GM19238 (cell line): ENCODE data around the gene SFTPB.
"Not testable (repeated sequence)": the region's sequence is repeated elsewhere in the genome, so short reads cannot be mapped to it uniquely, and the experiment has no call there.

Source experiments
- DNase-seq: peaks from one replicate; pipeline ENCODE4 v3.0.0; 2011; ENCODE audit warnings: low spot score; ENCODE audit not compliant: insufficient read length

SFTPB gene

GRCh38 chr2:85657399-85657798 is 10.6 kb downstream of the SFTPB start:
- not testable (repeated sequence) for DNase-seq

GRCh38 chr2:85656468-85656867 is 11.5 kb downstream of the SFTPB start:
- no peak for DNase-seq

GRCh38 chr2:85655961-85656417 is 12.0 kb downstream of the SFTPB start:
- DNase-seq, result no peak

- DNase-seq, result no peak
Measured at GRCh38 chr2:85653996-85654395, 14.0 kb downstream of the SFTPB start.

GRCh38 chr2:85652056-85652455 is 15.9 kb downstream of the SFTPB start:
- DNase-seq, result no peak

GRCh38 chr2:85651097-85651496 is 16.9 kb downstream of the SFTPB start:
- DNase-seq, result no peak

GRCh38 chr2:85650456-85650855 is 17.5 kb downstream of the SFTPB start:
- DNase-seq, result no peak

GRCh38 chr2:85649201-85650190 is 18.5 kb downstream of the SFTPB start:
- DNase-seq, result no peak

GRCh38 chr2:85648619-85649018 is 19.4 kb downstream of the SFTPB start:
- DNase-seq, result no peak

- DNase-seq, result no peak
Measured at GRCh38 chr2:85647823-85648526, 20.0 kb downstream of the SFTPB start.

GRCh38 chr2:85646166-85646565 is 21.8 kb downstream of the SFTPB start:
- DNase-seq, result no peak

GRCh38 chr2:85644909-85645308 is 23.1 kb downstream of the SFTPB start:
- DNase-seq, result no peak

GRCh38 chr2:85642725-85643124 is 25.3 kb downstream of the SFTPB start:
- no peak for DNase-seq

GRCh38 chr2:85635636-85636035 is 32.4 kb downstream of the SFTPB start:
- DNase-seq, result no peak

GRCh38 chr2:85635011-85635410 is 33.0 kb downstream of the SFTPB start:
- DNase-seq, result no peak

- no peak for DNase-seq
Measured at GRCh38 chr2:85631316-85631715, 36.7 kb downstream of the SFTPB start.

GRCh38 chr2:85628658-85629057 is 39.3 kb downstream of the SFTPB start:
- DNase-seq, result no peak

- no peak for DNase-seq
Measured at GRCh38 chr2:85623991-85624390, 44.0 kb downstream of the SFTPB start.

GRCh38 chr2:85621338-85621737 is 46.7 kb downstream of the SFTPB start:
- DNase-seq, result no peak

- DNase-seq, result no peak
Measured at GRCh38 chr2:85619617-85620016, 48.4 kb downstream of the SFTPB start.

GRCh38 chr2:85617723-85618122 is 50.3 kb downstream of the SFTPB start:
- DNase-seq, result not testable (repeated sequence)

GRCh38 chr2:85615413-85615728 is 52.6 kb downstream of the SFTPB start:
- DNase-seq, result no peak
